ENCODE data around the gene WWOX. TPM values are rescaled to one million over a fixed set of nuclear protein-coding genes. Genes with fewer than 3 reads are reported as not detected.

Gene WWOX
- total RNA-seq, 2 experiments from 2014 or later, result 19.1 to 23.7 TPM

DNA sequence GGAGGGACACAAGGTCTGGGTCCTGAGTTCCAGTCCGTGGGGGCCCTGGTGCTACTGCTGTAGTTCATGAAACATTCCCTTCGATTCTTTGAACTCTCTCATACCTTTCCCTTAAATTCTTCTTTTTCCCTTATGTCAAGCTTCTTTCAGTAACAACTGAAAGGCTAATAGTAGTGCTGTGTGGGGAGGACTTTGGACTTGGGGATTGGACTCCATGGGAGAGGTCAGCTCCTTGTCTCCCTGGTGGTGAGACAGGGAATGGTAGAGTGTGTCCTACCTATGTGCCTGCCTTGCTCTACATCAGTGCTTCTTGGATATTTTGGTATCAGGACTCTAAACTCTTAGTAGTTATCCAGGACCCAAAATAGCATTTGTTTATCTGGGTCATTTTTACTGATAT lies 628.1 kb downstream of the WWOX start:
- ATAC-seq, result no peak
- Mint-ChIP-seq H3K4me3 (no peak overlapping the region), H3K27me3 (no peaks in the 10 kb centered on the region), H3K4me1 (ENCODE audit: low read depth) (no peaks in the 10 kb centered on the region), H3K36me3 (ENCODE audit: low read depth) (no peaks in the 10 kb centered on the region), H3K9me3 (no peaks in the 10 kb centered on the region), H3K27ac (no peak overlapping the region)
- intact Hi-C loops (cut with micrococcal nuclease), result no loop called here
- POLR2A ChIA-PET, result interaction anchor here (0.6 kb wide), 2 partner anchors 12 to 217 kb away, joined by 3 read pairs; no protein-coding TSS in a partner anchor
- DNase-seq, result no peak
- CTCF ChIA-PET, result interaction anchor here (1.4 kb wide), 1 partner anchor 10 kb away, joined by 4 read pairs; no protein-coding TSS in a partner anchor
- TF ChIP-seq, protein P1, sequence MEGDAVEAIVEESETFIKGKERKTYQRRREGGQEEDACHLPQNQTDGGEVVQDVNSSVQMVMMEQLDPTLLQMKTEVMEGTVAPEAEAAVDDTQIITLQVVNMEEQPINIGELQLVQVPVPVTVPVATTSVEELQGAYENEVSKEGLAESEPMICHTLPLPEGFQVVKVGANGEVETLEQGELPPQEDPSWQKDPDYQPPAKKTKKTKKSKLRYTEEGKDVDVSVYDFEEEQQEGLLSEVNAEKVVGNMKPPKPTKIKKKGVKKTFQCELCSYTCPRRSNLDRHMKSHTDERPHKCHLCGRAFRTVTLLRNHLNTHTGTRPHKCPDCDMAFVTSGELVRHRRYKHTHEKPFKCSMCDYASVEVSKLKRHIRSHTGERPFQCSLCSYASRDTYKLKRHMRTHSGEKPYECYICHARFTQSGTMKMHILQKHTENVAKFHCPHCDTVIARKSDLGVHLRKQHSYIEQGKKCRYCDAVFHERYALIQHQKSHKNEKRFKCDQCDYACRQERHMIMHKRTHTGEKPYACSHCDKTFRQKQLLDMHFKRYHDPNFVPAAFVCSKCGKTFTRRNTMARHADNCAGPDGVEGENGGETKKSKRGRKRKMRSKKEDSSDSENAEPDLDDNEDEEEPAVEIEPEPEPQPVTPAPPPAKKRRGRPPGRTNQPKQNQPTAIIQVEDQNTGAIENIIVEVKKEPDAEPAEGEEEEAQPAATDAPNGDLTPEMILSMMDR (IDR thresholded peaks at IDR 0.05), result no peak

DNA sequence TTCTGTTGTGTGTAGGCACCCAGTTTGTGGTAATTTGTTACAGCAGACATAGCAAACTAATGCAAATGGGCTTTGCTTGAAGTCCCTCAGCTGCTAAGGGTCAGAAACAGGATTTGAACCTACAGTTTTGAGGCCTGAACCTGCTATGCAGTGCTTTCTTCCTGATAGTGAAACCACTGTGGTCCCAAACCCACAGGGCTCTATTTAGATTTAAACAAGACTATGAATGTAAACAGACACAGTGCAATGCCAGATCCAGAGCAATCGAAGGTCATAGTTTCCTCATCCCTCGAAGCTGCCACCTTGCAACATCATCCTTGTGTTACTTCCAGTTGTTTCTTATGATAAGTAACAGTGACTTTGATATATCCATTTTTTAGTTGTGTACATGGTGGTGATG lies 630.2 kb downstream of the WWOX start:
- Mint-ChIP-seq H3K4me1 (ENCODE audit: low read depth) (no peaks in the 10 kb centered on the region), H3K27ac (no peak overlapping the region), H3K4me3 (no peak overlapping the region), H3K27me3 (no peaks in the 10 kb centered on the region), H3K36me3 (ENCODE audit: low read depth) (no peaks in the 10 kb centered on the region), H3K9me3 (no peaks in the 10 kb centered on the region)
- intact Hi-C loops (cut with micrococcal nuclease), result no loop called here
- ChIA-PET POLR2A (interaction anchor here (0.8 kb wide), 1 partner anchor 27 kb away, joined by 3 read pairs; no protein-coding TSS in a partner anchor), CTCF (no interaction called here)
- ATAC-seq, result no peak
- DNase-seq, result no peak
- TF ChIP-seq, protein P1 (IDR thresholded peaks at IDR 0.05), result no peak

DNA sequence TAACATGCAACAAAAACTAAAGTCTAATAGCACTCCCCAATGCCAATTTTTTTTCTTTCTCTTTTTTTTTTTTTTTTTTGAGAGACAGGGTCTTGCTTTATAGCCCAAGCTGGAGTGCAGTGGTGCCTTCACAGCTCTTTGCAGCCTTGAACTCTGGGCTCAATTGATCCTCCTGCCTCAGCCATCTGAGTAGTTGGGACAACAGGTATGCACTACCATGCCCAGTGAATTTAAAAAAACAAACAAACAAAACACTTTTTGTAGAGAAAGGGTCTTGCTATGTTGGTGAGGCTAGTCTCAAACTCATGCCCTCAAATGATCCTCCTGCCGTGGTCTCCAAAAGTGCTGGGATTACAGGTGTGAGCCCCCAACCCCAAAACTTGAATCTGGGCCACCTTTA lies 632.3 kb downstream of the WWOX start:
- no peaks in the 10 kb centered on the region for H3K4me1 Mint-ChIP-seq (ENCODE audit: low read depth)
- H3K27me3 Mint-ChIP-seq, result no peaks in the 10 kb centered on the region
- intact Hi-C loops (cut with micrococcal nuclease), result no loop called here
- no peaks in the 10 kb centered on the region for H3K36me3 Mint-ChIP-seq (ENCODE audit: low read depth)
- H3K9me3 Mint-ChIP-seq, result no peaks in the 10 kb centered on the region
- DNase-seq (no peak), ATAC-seq (no peak)
- TF ChIP-seq, protein P1 (IDR thresholded peaks at IDR 0.05), result no peak
- no peak overlapping the region for H3K4me3 Mint-ChIP-seq
- no peak overlapping the region for H3K27ac Mint-ChIP-seq
- ChIA-PET CTCF (no interaction called here), POLR2A (no interaction called here)

DNA sequence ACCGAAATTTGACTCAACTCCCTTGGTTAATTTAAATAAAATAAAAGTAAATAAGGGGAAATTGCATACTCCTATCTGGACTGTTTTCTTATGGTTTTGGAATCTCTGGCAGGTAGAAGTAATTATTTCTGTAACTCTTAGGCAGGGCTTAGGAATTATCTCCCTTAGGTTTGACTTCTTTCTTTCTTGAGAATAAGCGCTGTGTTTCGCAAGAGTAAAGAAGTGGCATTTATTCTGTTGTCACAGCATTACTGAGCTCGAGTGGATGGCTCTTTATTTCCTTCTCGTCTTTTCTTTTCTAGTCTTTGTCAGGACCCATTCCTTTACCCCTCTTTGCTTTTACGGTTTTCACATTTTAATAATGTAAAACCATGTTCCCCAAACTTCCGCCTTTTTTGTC lies 633.2 kb downstream of the WWOX start:
- Mint-ChIP-seq H3K27ac (no peak overlapping the region), H3K4me3 (no peak overlapping the region), H3K9me3 (no peaks in the 10 kb centered on the region), H3K36me3 (ENCODE audit: low read depth) (no peaks in the 10 kb centered on the region), H3K4me1 (ENCODE audit: low read depth) (no peaks in the 10 kb centered on the region), H3K27me3 (no peaks in the 10 kb centered on the region)
- ChIA-PET CTCF (interaction anchor here (0.6 kb wide), 1 partner anchor 14 kb away, joined by 3 read pairs; no protein-coding TSS in a partner anchor), POLR2A (no interaction called here)
- TF ChIP-seq, protein P1 (IDR thresholded peaks at IDR 0.05), result no peak
- DNase-seq, result no peak
- intact Hi-C loops (cut with micrococcal nuclease), result no loop called here
- ATAC-seq, result no peak

DNA sequence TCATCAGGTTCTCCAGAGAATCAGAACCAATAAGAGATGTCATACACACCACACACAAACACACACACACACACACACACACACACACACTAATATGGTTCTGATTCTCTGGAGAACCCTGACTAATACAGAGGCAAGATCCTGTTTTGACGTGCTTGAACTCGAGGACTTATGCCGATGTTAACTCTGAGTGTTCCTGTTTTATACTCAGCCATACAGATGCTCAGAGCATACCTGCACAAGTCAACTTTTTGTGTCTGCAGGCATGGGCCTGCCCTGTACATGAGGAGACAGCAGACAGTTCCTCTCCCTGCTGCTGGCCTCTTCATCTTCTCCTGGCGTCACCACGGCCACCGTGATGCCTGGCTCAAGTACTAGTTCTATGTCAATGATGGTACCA lies 635.9 kb downstream of the WWOX start:
- H3K27ac Mint-ChIP-seq, result no peak overlapping the region
- POLR2A ChIA-PET, result no interaction called here

More for the DNA sequence above, 635.9 kb downstream of the WWOX start:
- Mint-ChIP-seq H3K9me3 (no peaks in the 10 kb centered on the region), H3K27me3 (no peaks in the 10 kb centered on the region), H3K36me3 (ENCODE audit: low read depth) (no peaks in the 10 kb centered on the region), H3K4me1 (ENCODE audit: low read depth) (no peaks in the 10 kb centered on the region), H3K4me3 (no peak overlapping the region)
- intact Hi-C loops (cut with micrococcal nuclease), result no loop called here
- CTCF ChIA-PET, result no interaction called here
- DNase-seq (no peak), ATAC-seq (no peak)
- TF ChIP-seq, protein P1 (IDR thresholded peaks at IDR 0.05), result no peak

All from activated CD8-positive, alpha-beta T cell treated with anti-CD3 and anti-CD28 coated beads for 36 hours (primary cell).